SK-N-SH (cell line): Measurements from ENCODE around the gene FRMD1. TPM values are rescaled to one million over a fixed set of nuclear protein-coding genes. Genes with fewer than 3 reads are reported as not detected.

Source experiments
- CTCF ChIA-PET: fragments of 300-600, 350-600 bp; formaldehyde crosslinking; extraction: SDS; loops from one replicate; lab custom pipeline; 2021; lab: Yijun Ruan, JAX
- POLR2A ChIA-PET: fragments of 350-600 bp; sonication (Branson Sonifier 250); formaldehyde crosslinking; extraction: SDS; loops from one replicate; lab custom pipeline; 2020; ENCODE audit warnings: antibody characterized with exemption, inconsistent platforms; lab: Yijun Ruan, JAX
- DNase-seq: peaks from one replicate; pipeline ENCODE4 v3.0.0; 2012
- H2AFZ ChIP-seq: fragments of 200-600 bp; sonication (generic); 2 replicates; pipeline ENCODE4 v1.8.1; 2016; ENCODE audit warnings: antibody characterized with exemption, mild to moderate bottlenecking, low read depth
- H3F3A ChIP-seq: fragments of 200-600 bp; sonication (generic); replicated peaks from 2 replicates; pipeline ENCODE3; 2016; ENCODE audit warnings: antibody characterized with exemption, mild to moderate bottlenecking; ENCODE audit not compliant: insufficient read depth
- H3K27ac ChIP-seq, 2 experiments: fragments of 200-500 bp in 1 of 2; fragments of 200-600 bp in 1 of 2; sonication (Bioruptor generic) in 1 of 2; sonication (generic), shearing (Covaris generic) in 1 of 2; 2 replicates each; pipeline versions ENCODE4 v1.5.1 to v1.6.1; 2014 to 2016; ENCODE audit warnings: low read depth in 2 of 2, inconsistent platforms in 1 of 2, low read length in 1 of 2, mild to moderate bottlenecking in 1 of 2, mixed read lengths in 1 of 2
- H3K27me3 ChIP-seq: fragments of 200-600 bp; sonication (generic), shearing (Covaris generic); 2 replicates; pipeline ENCODE4 v1.6.1; 2016; ENCODE audit warnings: mixed run types; ENCODE audit not compliant: insufficient read depth
- H3K36me3 ChIP-seq, 2 experiments: fragments of 200-500 bp in 1 of 2; fragments of 200-600 bp in 1 of 2; sonication (Bioruptor generic) in 1 of 2; sonication (generic) in 1 of 2; replicated peaks in 1 of 2; 2 replicates each; pipeline versions ENCODE3 to v1.5.1; 2014 to 2016; ENCODE audit warnings: low read length in 1 of 2, mild to moderate bottlenecking in 1 of 2; ENCODE audit not compliant: insufficient read depth in 2 of 2, control insufficient read depth in 1 of 2
- H3K4me1 ChIP-seq, 2 experiments: fragments of 200-500 bp in 1 of 2; fragments of 200-600 bp in 1 of 2; sonication (Bioruptor generic) in 1 of 2; sonication (generic), shearing (Covaris generic) in 1 of 2; 2 replicates each; pipeline versions ENCODE4 v1.5.1 to v1.6.1; 2014 to 2016; ENCODE audit warnings: low read depth in 1 of 2, low read length in 1 of 2, mixed run types in 1 of 2; ENCODE audit not compliant: insufficient read depth in 2 of 2, control insufficient read depth in 1 of 2
- H3K4me2 ChIP-seq: fragments of 200-600 bp; sonication (generic), shearing (Covaris generic); 2 replicates; pipeline ENCODE4 v1.6.1; 2017; ENCODE audit warnings: mixed run types
- H3K4me3 ChIP-seq, 2 experiments: fragments of 200-500 bp in 1 of 2; fragments of 200-600 bp in 1 of 2; sonication (Bioruptor generic) in 1 of 2; sonication (generic), shearing (Covaris generic) in 1 of 2; 2 replicates each; pipeline versions ENCODE4 v1.5.1 to v1.8.1; 2014 to 2016; ENCODE audit warnings: low read depth in 2 of 2, inconsistent platforms in 1 of 2, low read length in 1 of 2, mild to moderate bottlenecking in 1 of 2, mixed read lengths in 1 of 2, moderate library complexity in 1 of 2
- H3K79me2 ChIP-seq: fragments of 200-600 bp; sonication (generic); 2 replicates; pipeline ENCODE4 v1.8.1; 2017; ENCODE audit warnings: mild to moderate bottlenecking; ENCODE audit not compliant: insufficient read depth
- H3K9ac ChIP-seq: fragments of 200-600 bp; sonication (generic); 2 replicates; pipeline ENCODE4 v1.6.1; 2017; ENCODE audit warnings: mixed run types
- H3K9me2 ChIP-seq: fragments of 200-600 bp; sonication (generic); 2 replicates; pipeline ENCODE4 v1.6.1; 2017; ENCODE audit warnings: mixed run types
- H3K9me3 ChIP-seq: fragments of 200-600 bp; sonication (generic); 2 replicates; pipeline ENCODE4 v1.6.1; 2017; ENCODE audit warnings: mixed run types, mild to moderate bottlenecking, moderate library complexity
- H4K20me1 ChIP-seq: fragments of 200-600 bp; sonication (generic); 2 replicates; pipeline ENCODE4 v1.6.1; 2017; ENCODE audit warnings: mild to moderate bottlenecking, mixed run types; ENCODE audit not compliant: insufficient read depth
- CHD2 ChIP-seq: fragments of 150-350 bp; IDR thresholded peaks from 2 replicates; pipeline ENCODE4 v1.6.1; 2018; ENCODE audit warnings: low read length; ENCODE audit not compliant: partially characterized antibody
- CTCF ChIP-seq: fragments of 200-600 bp; sonication (generic); IDR thresholded peaks from 2 replicates; pipeline ENCODE4 v1.6.1; 2017; ENCODE audit warnings: antibody characterized with exemption, mild to moderate bottlenecking, moderate library complexity
- EP300 ChIP-seq, 2 experiments: IDR thresholded peaks; 2 replicates each; pipeline versions ENCODE4 v1.4.0 to v1.6.1; 2012; ENCODE audit warnings: borderline replicate concordance in 1 of 2, low read depth in 1 of 2, low read length in 1 of 2
- EZH2phosphoT487 ChIP-seq: fragments of 200-600 bp; sonication (generic); IDR thresholded peaks from 2 replicates; pipeline ENCODE4 v1.6.1; 2017; ENCODE audit warnings: low read depth, mixed run types, mild to moderate bottlenecking, antibody characterized with exemption, moderate library complexity, borderline replicate concordance
- GABPA ChIP-seq: IDR thresholded peaks from 2 replicates; pipeline ENCODE4 v1.4.0; 2012; ENCODE audit warnings: low read depth, mild to moderate bottlenecking
- GATA2 ChIP-seq: sonication (generic); formaldehyde crosslinking; IDR thresholded peaks from 2 replicates; pipeline ENCODE4 v1.5.0; 2020; ENCODE audit warnings: mild to moderate bottlenecking, missing genetic modification reagents
- MEF2A ChIP-seq: IDR thresholded peaks from 2 replicates; pipeline ENCODE4 v1.4.0; 2012; ENCODE audit warnings: low read depth, borderline replicate concordance
- MXI1 ChIP-seq: IDR thresholded peaks from 2 replicates; pipeline ENCODE4 v1.6.1; 2012; ENCODE audit warnings: mild to moderate bottlenecking, low read depth, low read length, improper control_type of control experiment
- NRF1 ChIP-seq: IDR thresholded peaks from 2 replicates; pipeline ENCODE4 v1.6.1; 2012; ENCODE audit warnings: low read depth, mild to moderate bottlenecking, low read length
- POLR2AphosphoS5 ChIP-seq: IDR thresholded peaks from 2 replicates; pipeline ENCODE4 v1.6.1; 2012; ENCODE audit warnings: low read depth, low read length
- RCOR1 ChIP-seq: fragments of 150-350 bp; IDR thresholded peaks from 2 replicates; pipeline ENCODE4 v1.6.1; 2017; ENCODE audit warnings: antibody characterized with exemption, low read length
- RFX5 ChIP-seq: IDR thresholded peaks from 2 replicates; pipeline ENCODE4 v1.6.1; 2012; ENCODE audit warnings: mild to moderate bottlenecking, improper control_type of control experiment, low read length
- SIN3A ChIP-seq: IDR thresholded peaks from 2 replicates; pipeline ENCODE4 v1.6.1; 2012; ENCODE audit warnings: low read depth, mild to moderate bottlenecking, low read length, moderate library complexity, borderline replicate concordance
- TAF1 ChIP-seq: IDR thresholded peaks from 2 replicates; pipeline ENCODE4 v1.6.1; 2012; ENCODE audit warnings: low read depth, mild to moderate bottlenecking, low read length, moderate library complexity, borderline replicate concordance
- TCF12 ChIP-seq: IDR thresholded peaks from 2 replicates; pipeline ENCODE4 v1.4.0; 2012
- ZBTB33 ChIP-seq: IDR thresholded peaks from 2 replicates; pipeline ENCODE4 v1.4.0; 2012; ENCODE audit warnings: low read depth, borderline replicate concordance
- WGBS: methylation state at CpG from one replicate; pipeline ENCODE4 v1.1.6; 2017; ENCODE audit warnings: low lambda C conversion rate; 5-methylcytosine and 5-hydroxymethylcytosine counted together
- polyA plus RNA-seq, 3 experiments: library from polyadenylated mRNA; depleted of rRNA; stranded (reverse); fragments of >200 nt; gene quantifications; 2 replicates each; pipeline ENCODE4 v1.2.3, GENCODE V29; 2012
- TF ChIP-seq, protein P1 (sequence below): IDR thresholded peaks from 2 replicates; pipeline ENCODE4 v1.6.1; 2012; ENCODE audit warnings: mild to moderate bottlenecking, low read depth, low read length, moderate library complexity

Gene FRMD1
- polyA plus RNA-seq, 1 of the 3 experiments (the other 2 are of a cell fraction): not detected

- no peaks in the 10 kb centered on the region for H3K36me3 ChIP-seq
- H3F3A ChIP-seq: no peaks in the 10 kb centered on the region
- H4K20me1 ChIP-seq: no peaks in the 10 kb centered on the region
- TF ChIP-seq SIN3A: no peak
- no peak for TF ChIP-seq TAF1
- TF ChIP-seq, protein P1, sequence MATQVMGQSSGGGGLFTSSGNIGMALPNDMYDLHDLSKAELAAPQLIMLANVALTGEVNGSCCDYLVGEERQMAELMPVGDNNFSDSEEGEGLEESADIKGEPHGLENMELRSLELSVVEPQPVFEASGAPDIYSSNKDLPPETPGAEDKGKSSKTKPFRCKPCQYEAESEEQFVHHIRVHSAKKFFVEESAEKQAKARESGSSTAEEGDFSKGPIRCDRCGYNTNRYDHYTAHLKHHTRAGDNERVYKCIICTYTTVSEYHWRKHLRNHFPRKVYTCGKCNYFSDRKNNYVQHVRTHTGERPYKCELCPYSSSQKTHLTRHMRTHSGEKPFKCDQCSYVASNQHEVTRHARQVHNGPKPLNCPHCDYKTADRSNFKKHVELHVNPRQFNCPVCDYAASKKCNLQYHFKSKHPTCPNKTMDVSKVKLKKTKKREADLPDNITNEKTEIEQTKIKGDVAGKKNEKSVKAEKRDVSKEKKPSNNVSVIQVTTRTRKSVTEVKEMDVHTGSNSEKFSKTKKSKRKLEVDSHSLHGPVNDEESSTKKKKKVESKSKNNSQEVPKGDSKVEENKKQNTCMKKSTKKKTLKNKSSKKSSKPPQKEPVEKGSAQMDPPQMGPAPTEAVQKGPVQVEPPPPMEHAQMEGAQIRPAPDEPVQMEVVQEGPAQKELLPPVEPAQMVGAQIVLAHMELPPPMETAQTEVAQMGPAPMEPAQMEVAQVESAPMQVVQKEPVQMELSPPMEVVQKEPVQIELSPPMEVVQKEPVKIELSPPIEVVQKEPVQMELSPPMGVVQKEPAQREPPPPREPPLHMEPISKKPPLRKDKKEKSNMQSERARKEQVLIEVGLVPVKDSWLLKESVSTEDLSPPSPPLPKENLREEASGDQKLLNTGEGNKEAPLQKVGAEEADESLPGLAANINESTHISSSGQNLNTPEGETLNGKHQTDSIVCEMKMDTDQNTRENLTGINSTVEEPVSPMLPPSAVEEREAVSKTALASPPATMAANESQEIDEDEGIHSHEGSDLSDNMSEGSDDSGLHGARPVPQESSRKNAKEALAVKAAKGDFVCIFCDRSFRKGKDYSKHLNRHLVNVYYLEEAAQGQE: no peak
- no peak for TF ChIP-seq TCF12
- TF ChIP-seq EP300 (IDR thresholded peaks at IDR 0.05; ENCODE audit: borderline replicate concordance in 1 of 2, low read depth in 1 of 2, low read length in 1 of 2): no peak
- no peak for TF ChIP-seq MEF2A
- TF ChIP-seq GABPA: no peak
- TF ChIP-seq NRF1: no peak
- no peak for TF ChIP-seq ZBTB33
- no peak for TF ChIP-seq CTCF
- no peak for TF ChIP-seq RFX5
- no peak for TF ChIP-seq RCOR1
- TF ChIP-seq POLR2AphosphoS5: no peak
- TF ChIP-seq GATA2 (CRISPR knock-in tag): no peak
- no peak for TF ChIP-seq CHD2
- no peak for TF ChIP-seq EZH2phosphoT487
- TF ChIP-seq MXI1: no peak
- POLR2A ChIA-PET: no interaction called here
- CTCF ChIA-PET: interaction anchor here (1.1 kb wide), 2 partner anchors 9 to 14 kb away, joined by 3 read pairs; no protein-coding TSS in a partner anchor
- peaks cover 3% of the 10 kb centered on the region; the same call in 1 of the 2 replicates for H3K9me3 ChIP-seq
- no peak overlapping the region for H3K4me3 ChIP-seq
- no peak for DNase-seq
- WGBS: 61% methylated on average over 7 of the region's 7 CpGs
- no peak overlapping the region for H3K9ac ChIP-seq
- no peak overlapping the region for H2AFZ ChIP-seq
- H3K79me2 ChIP-seq: no peaks in the 10 kb centered on the region
- H3K4me1 ChIP-seq: no peaks in the 10 kb centered on the region
- no peak overlapping the region for H3K27ac ChIP-seq
- no peaks in the 10 kb centered on the region for H3K27me3 ChIP-seq
- no peak overlapping the region for H3K4me2 ChIP-seq
- H3K9me2 ChIP-seq: no peaks in the 10 kb centered on the region
These were observed 45.1 kb upstream of the FRMD1 start for GRCh38 chr6:168124158-168124557.
